GM10248 (cell line): ENCODE results near the gene EVA1B.

Experiments
- CTCF ChIA-PET: fragments of 300-600 bp; sonication (Branson Sonifier 250); formaldehyde crosslinking; extraction: SDS; loops from one replicate; lab custom pipeline; 2021; ENCODE audit warnings: antibody characterized with exemption; lab: Yijun Ruan, JAX
- POLR2A ChIA-PET: fragments of 350-650 bp; sonication (Branson Sonifier 250); formaldehyde crosslinking; extraction: SDS; loops from one replicate; lab custom pipeline; 2020; ENCODE audit warnings: antibody characterized with exemption; lab: Yijun Ruan, JAX
- DNase-seq: peaks from one replicate; pipeline ENCODE4 v3.0.0; 2012; ENCODE audit errors: extremely low spot score
- TF ChIP-seq, protein P1 (sequence below): IDR thresholded peaks from 2 replicates; pipeline ENCODE4 v1.5.1; 2012; ENCODE audit warnings: mild to moderate bottlenecking, low read depth; ENCODE audit errors: extremely low read depth, missing control alignments, control extremely low read depth

Gene EVA1B

DNA sequence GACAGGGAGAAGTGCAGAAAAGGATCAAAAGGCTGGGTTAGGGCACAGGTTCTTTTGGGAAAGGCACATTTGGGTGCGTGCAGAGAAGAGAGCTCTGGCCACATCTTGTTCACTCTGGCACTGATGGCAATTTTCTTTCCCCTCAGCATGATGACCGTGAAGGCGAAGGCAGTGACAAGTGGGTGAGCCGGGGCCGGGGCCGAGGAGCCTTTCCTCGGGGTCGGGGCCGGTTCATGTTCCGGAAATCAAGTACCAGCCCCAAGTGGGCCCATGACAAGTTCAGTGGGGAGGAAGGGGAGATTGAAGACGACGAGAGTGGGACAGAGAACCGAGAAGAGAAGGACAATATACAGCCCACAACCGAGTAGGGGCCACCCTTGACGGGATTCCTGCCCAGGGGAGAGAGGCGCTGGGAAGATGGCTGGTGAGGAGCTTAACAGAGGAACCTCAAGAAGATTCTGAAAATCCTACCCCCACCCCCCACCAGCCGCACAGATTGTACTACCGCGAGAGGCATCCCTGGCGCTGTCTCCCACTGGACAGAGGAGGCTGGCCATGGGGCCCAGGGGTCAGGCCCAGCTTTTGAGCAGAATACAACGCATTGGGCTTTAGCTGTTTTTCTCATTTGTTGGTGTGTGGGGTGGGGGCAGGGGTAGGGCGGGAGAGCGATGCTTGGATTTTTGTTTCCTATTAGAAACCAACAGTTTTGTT is 19.6 kb downstream of the EVA1B start:
- ChIA-PET POLR2A (interaction anchor here (0.6 kb wide), 1 partner anchor 63 kb away, joined by 6 read pairs; no protein-coding TSS in a partner anchor), CTCF (interaction anchor here (0.6 to 3.5 kb wide), 3 partner anchors 11 to 1174 kb away, joined by 4 to 16 read pairs (median 9); no protein-coding TSS in a partner anchor)
- TF ChIP-seq, protein P1, sequence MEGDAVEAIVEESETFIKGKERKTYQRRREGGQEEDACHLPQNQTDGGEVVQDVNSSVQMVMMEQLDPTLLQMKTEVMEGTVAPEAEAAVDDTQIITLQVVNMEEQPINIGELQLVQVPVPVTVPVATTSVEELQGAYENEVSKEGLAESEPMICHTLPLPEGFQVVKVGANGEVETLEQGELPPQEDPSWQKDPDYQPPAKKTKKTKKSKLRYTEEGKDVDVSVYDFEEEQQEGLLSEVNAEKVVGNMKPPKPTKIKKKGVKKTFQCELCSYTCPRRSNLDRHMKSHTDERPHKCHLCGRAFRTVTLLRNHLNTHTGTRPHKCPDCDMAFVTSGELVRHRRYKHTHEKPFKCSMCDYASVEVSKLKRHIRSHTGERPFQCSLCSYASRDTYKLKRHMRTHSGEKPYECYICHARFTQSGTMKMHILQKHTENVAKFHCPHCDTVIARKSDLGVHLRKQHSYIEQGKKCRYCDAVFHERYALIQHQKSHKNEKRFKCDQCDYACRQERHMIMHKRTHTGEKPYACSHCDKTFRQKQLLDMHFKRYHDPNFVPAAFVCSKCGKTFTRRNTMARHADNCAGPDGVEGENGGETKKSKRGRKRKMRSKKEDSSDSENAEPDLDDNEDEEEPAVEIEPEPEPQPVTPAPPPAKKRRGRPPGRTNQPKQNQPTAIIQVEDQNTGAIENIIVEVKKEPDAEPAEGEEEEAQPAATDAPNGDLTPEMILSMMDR, result no peak
- DNase-seq, result no peak

DNA sequence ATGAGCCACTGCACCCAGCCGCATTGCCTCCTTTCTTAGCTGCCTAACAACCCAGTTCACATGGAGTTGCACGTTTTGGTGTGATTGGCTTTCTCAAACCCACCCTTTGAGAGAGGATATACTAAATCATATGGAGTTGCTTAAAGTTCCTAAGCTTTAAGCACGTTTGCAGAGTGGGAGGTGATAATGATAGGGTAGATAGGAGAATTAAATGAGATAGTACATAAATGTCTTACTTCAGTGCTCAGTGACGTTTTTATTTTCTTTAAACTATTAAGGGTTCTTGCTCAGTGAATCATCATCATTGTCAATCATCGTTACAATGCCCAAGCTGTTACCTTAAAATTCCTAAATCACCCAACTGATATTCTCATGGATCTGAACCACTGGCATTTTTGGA is 20.2 kb downstream of the EVA1B start:
- ChIA-PET CTCF (interaction anchor here (0.6 to 3.5 kb wide), 3 partner anchors 11 to 1174 kb away, joined by 4 to 16 read pairs (median 9); no protein-coding TSS in a partner anchor), POLR2A (no interaction called here)
- DNase-seq, result no peak
- TF ChIP-seq, protein P1, result no peak

DNA sequence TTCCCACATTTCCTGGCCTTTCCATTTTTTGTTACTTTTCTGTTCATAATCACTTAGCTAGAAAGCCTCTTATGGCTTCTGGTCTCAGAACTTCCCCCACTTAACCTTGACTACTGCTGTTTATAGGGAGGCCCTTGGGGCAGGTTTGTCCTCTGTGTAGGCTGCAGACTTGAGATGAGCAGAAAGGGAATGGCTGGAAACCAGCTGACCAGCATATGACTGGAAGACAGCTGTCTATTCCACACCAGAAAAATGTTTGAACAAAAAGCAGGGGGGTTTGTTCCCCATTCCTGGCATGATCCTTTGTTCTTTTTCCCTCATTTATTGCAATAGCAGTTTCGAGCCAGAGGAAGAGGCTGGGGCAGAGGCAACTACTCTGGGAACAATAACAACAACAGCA is 22.2 kb downstream of the EVA1B start:
- DNase-seq, result no peak
- CTCF ChIA-PET, result interaction anchor here (1.3 to 3.5 kb wide), 7 partner anchors 9 to 166 kb away, joined by 4 to 20 read pairs (median 5); partner anchors contain the start of gene EVA1B
- TF ChIP-seq, protein P1, result no peak
- POLR2A ChIA-PET, result no interaction called here

- DNase-seq, result no peak
- TF ChIP-seq, protein P1, result no peak
- ChIA-PET CTCF (interaction anchor here (0.7 to 3.5 kb wide), 15 partner anchors 8 to 166 kb away, joined by 3 to 20 read pairs (median 5); partner anchors contain the start of gene EVA1B), POLR2A (no interaction called here)
Observed at GRCh38 chr1:36300526-36300925, 22.9 kb downstream of the EVA1B start.

DNA sequence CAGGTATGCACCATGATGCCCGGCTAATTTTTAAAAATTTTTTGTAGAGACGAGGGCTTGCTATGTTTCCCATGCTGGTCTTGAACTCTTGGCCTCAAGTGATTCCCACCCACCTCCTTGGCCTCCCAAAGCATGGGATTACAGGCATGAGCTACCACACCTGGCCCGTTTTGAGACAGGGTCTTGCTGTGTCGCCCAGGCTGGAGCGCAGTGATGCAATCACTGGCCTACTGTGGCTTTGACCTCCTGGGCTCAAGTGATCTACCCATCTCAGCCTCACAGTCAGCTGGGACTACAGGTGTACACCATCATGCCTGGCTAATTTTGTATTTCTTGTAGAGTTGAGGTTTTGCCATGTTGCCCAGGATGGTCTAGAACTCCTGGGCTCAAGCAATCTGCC is 24.8 kb downstream of the EVA1B start:
- TF ChIP-seq, protein P1, result no peak
- ChIA-PET CTCF (interaction anchor here (1.4 to 3.3 kb wide), 3 partner anchors 13 to 29 kb away, joined by 3 to 20 read pairs (median 3); no protein-coding TSS in a partner anchor), POLR2A (no interaction called here)
- DNase-seq, result no peak

GRCh38 chr1:36297062-36297461 is 26.4 kb downstream of the EVA1B start:
- ChIA-PET CTCF (interaction anchor here (2.8 kb wide), 1 partner anchor 10 kb away, joined by 26 read pairs; no protein-coding TSS in a partner anchor), POLR2A (no interaction called here)
- no peak for DNase-seq
- TF ChIP-seq, protein P1, result no peak
